IgD-negative memory B cell (primary cell): Measurements from ENCODE around the gene CD300E. TPM values are rescaled to one million over a fixed set of nuclear protein-coding genes. Genes with fewer than 3 reads are reported as not detected.
"Not testable (repeated sequence)": the region's sequence is repeated elsewhere in the genome, so short reads cannot be mapped to it uniquely, and the experiment has no call there.

Experiments
- H3K27ac Mint-ChIP-seq, 3 donors: one replicate each; pipeline ENCODE4 v1.8.0; 2020 to 2022; ENCODE audit warnings: mild to moderate bottlenecking in 3 of 3, mixed read lengths in 3 of 3, moderate library complexity in 1 of 3
- H3K27me3 Mint-ChIP-seq: one replicate; pipeline ENCODE4 v1.8.0; 2021; ENCODE audit warnings: mixed read lengths
- H3K36me3 Mint-ChIP-seq: one replicate; pipeline ENCODE4 v1.8.0; 2020; ENCODE audit warnings: mild to moderate bottlenecking, mixed read lengths
- H3K4me1 Mint-ChIP-seq, 3 donors: one replicate each; pipeline ENCODE4 v1.8.0; 2020 to 2022; ENCODE audit warnings: mixed read lengths in 3 of 3, mild to moderate bottlenecking in 1 of 3
- H3K4me3 Mint-ChIP-seq, 4 donors: one replicate each; pipeline ENCODE4 v1.8.0; 2020 to 2022; ENCODE audit warnings: mild to moderate bottlenecking in 4 of 4, mixed read lengths in 4 of 4, moderate library complexity in 3 of 4
- H3K9me3 Mint-ChIP-seq, 3 donors: one replicate each; pipeline ENCODE4 v1.8.0; 2020 to 2021; ENCODE audit warnings: mixed read lengths in 3 of 3, mild to moderate bottlenecking in 1 of 3
- polyA plus RNA-seq: library from polyadenylated mRNA; unstranded; fragments of 300-500 nt; fragmentation: Illumina TruSeq; gene quantifications from one replicate; pipeline ENCODE4 v1.2.3, GENCODE V29; 2021

Gene CD300E
- polyA plus RNA-seq, 1 donor from 2014 or later = 0.11 TPM

GRCh38 chr17:74642556-74642955 lies 19.0 kb upstream of the CD300E start:
- peaks cover 67 to 68% (median 68%) of the 10 kb centered on the region in 3 donors for H3K4me1 Mint-ChIP-seq

DNA sequence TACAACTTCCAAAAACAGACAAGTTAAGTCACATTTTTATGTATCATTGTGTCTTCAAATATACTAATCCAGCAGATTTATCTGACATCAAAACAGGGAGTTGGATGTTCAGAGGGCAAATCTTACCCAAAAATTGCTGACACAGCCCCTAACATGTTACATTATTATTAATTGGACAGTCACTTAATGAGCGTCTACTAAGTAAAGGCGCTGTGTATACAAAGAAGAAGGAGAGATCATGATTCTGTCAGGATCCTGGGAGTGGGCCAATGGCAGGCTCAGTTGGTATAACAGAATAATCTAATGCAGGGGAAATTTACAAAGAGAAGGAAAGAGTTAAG lies 18.4 kb upstream of the CD300E start:
- Mint-ChIP-seq H3K4me3 (peak overlapping the region; percentile 14 to 86 (median 67)), H3K27me3 (peaks cover 24% of the 10 kb centered on the region), H3K9me3 (peaks cover 0 to 1% (median 0%) of the 10 kb centered on the region in 3 donors), H3K27ac (peak overlapping the region; percentile 7 to 45 (median 27)), H3K36me3 (peaks cover 1% of the 10 kb centered on the region), H3K4me1 (peaks cover 67 to 71% (median 71%) of the 10 kb centered on the region in 3 donors)

More at GRCh38 chr17:74642556-74642955, 19.0 kb upstream of the CD300E start:
- peak overlapping the region in 1 of 3 donors; percentile 27 for H3K27ac Mint-ChIP-seq
- H3K9me3 Mint-ChIP-seq = peaks cover 0 to 1% (median 0%) of the 10 kb centered on the region in 3 donors
- peaks cover 26% of the 10 kb centered on the region for H3K27me3 Mint-ChIP-seq
- peak overlapping the region in 2 of 4 donors; percentile 12 to 86 for H3K4me3 Mint-ChIP-seq
- peaks cover 1% of the 10 kb centered on the region for H3K36me3 Mint-ChIP-seq

DNA sequence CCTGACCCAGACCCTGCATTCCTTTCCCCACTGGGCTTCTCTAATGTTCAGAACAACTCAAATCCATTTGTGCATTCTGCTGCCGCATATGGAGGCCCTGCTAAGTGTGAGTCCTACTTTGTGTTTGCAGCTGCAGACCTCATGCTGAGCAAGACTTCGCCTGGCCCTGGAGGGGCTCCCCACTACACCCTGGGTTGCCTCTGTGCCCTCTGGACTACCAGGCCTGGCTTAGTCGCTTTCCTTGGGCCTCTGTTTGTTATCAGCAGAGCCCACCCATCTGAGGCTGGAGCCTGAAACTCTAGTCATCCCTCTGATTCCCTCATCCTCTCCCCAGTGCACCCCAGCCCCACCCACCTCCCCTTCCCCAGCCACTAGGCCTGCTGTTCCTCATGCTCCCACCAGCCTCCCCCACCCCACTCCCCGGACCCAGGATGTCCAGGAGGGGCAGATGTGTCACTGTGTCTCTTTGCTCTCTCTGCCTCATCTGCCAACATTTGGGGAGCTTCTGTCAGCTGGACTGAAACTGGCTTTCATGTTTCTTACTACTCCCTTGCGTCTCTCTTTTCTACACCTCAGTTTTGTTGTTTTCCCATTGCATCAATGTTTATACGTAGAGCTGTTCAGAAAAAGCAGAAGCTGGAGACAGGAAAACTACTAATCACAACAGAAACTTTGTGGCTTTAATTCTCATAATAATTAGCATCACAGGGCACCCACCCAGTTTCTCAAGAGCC lies 17.9 kb upstream of the CD300E start:
- H3K4me3 Mint-ChIP-seq = peak overlapping the region; percentile 14 to 86 (median 67)
- peaks cover 23% of the 10 kb centered on the region for H3K27me3 Mint-ChIP-seq
- peaks cover 67 to 71% (median 70%) of the 10 kb centered on the region in 3 donors for H3K4me1 Mint-ChIP-seq
- H3K36me3 Mint-ChIP-seq = peaks cover 1% of the 10 kb centered on the region
- peak overlapping the region; percentile 7 to 45 (median 27) for H3K27ac Mint-ChIP-seq
- peaks cover 0 to 1% (median 0%) of the 10 kb centered on the region in 3 donors for H3K9me3 Mint-ChIP-seq

GRCh38 chr17:74639704-74640151 lies 16.2 kb upstream of the CD300E start:
- Mint-ChIP-seq H3K36me3 (no peaks in the 10 kb centered on the region), H3K27ac (peak overlapping the region in 1 of 3 donors; percentile 87), H3K27me3 (peaks cover 15% of the 10 kb centered on the region), H3K4me1 (peaks cover 56 to 59% (median 59%) of the 10 kb centered on the region in 3 donors), H3K9me3 (peaks cover 0 to 1% (median 0%) of the 10 kb centered on the region in 3 donors), H3K4me3 (peak overlapping the region; percentile 25 to 86 (median 72))

GRCh38 chr17:74637926-74638325 lies 14.4 kb upstream of the CD300E start:
- Mint-ChIP-seq H3K27me3 (peaks cover 9% of the 10 kb centered on the region), H3K36me3 (no peaks in the 10 kb centered on the region), H3K4me1 (peaks cover 43 to 55% (median 49%) of the 10 kb centered on the region in 3 donors), H3K9me3 (peaks cover 0 to 1% (median 0%) of the 10 kb centered on the region in 3 donors), H3K4me3 (peak overlapping the region in 2 of 4 donors; percentile 55 to 57), H3K27ac (no peak overlapping the region)

- no peak overlapping the region for H3K4me3 Mint-ChIP-seq
- H3K27me3 Mint-ChIP-seq = peaks cover 10% of the 10 kb centered on the region
- peaks cover 38 to 52% (median 45%) of the 10 kb centered on the region in 3 donors for H3K4me1 Mint-ChIP-seq
- H3K36me3 Mint-ChIP-seq = no peaks in the 10 kb centered on the region
- no peak overlapping the region for H3K27ac Mint-ChIP-seq
- H3K9me3 Mint-ChIP-seq = peaks cover 0 to 1% (median 0%) of the 10 kb centered on the region in 3 donors
Observed at GRCh38 chr17:74637265-74637664, 13.7 kb upstream of the CD300E start.

DNA sequence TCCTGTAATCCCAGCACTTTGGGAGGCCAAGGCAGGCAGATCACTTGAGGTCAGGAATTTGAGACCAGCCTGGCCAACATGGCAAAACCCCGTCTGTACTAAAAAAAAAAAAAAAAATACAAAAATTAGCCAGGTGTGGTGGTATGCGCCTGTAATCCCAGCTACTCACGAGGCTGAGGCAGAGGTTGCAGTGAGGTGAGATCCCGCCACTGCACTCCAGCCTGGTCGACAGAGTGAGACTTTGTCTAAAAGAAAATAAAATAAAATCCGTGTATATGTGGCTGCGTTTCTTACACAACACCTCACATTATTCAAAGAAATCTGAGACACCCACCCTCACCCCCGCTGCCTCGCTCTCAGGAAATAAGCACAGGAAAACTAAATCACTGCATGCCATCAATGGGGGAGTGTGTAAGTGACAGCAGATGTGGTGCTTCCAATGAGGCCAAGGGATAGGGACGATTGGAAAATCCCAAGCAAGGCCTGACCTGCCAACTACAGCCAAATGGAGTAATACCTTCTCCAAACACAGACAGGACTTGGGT lies 13.1 kb upstream of the CD300E start:
- not testable (repeated sequence) for H3K36me3 Mint-ChIP-seq, H3K9me3 Mint-ChIP-seq, H3K27ac Mint-ChIP-seq
- Mint-ChIP-seq H3K27me3 (peaks cover 10% of the 10 kb centered on the region), H3K4me3 (peak overlapping the region in 1 of 4 donors; percentile 55), H3K4me1 (peaks cover 38 to 52% (median 45%) of the 10 kb centered on the region in 3 donors)

- Mint-ChIP-seq H3K27me3 (peaks cover 10% of the 10 kb centered on the region), H3K4me3 (no peak overlapping the region), H3K36me3 (no peaks in the 10 kb centered on the region), H3K27ac (no peak overlapping the region), H3K4me1 (peaks cover 36 to 43% (median 37%) of the 10 kb centered on the region in 3 donors), H3K9me3 (peaks cover 0 to 1% (median 0%) of the 10 kb centered on the region in 3 donors)
Observed at GRCh38 chr17:74635418-74635817, 11.9 kb upstream of the CD300E start.

GRCh38 chr17:74633326-74633725 lies 9.8 kb upstream of the CD300E start:
- no peaks in the 10 kb centered on the region for H3K36me3 Mint-ChIP-seq
- H3K4me1 Mint-ChIP-seq = peaks cover 15 to 28% (median 24%) of the 10 kb centered on the region in 3 donors
- H3K9me3 Mint-ChIP-seq = peaks cover 0 to 3% (median 0%) of the 10 kb centered on the region in 3 donors
- H3K27me3 Mint-ChIP-seq = peaks cover 7% of the 10 kb centered on the region
- no peak overlapping the region for H3K27ac Mint-ChIP-seq
- no peak overlapping the region for H3K4me3 Mint-ChIP-seq

DNA sequence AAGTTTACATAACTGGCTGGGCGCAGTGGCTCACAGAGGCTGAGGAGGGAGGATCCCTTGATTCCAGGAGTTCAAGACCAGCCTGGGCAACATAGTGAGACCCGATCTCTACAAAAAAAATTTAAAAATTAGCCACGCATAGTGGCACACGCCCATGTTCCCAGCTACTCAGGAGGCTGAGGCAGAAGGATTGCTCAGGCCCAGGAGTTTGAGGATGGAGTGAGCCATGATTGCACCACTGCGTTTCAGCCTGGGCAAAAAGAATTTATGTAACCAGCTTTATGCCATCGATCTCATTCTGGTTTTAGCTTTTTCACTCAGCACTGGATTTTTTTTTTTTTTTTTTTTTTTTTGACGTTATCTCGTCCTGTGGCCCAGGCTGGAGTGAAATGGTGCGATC lies 9.1 kb upstream of the CD300E start:
- peaks cover 0 to 1% (median 0%) of the 10 kb centered on the region in 3 donors for H3K9me3 Mint-ChIP-seq
- H3K4me3 Mint-ChIP-seq = no peak overlapping the region
- no peaks in the 10 kb centered on the region for H3K36me3 Mint-ChIP-seq
- H3K4me1 Mint-ChIP-seq = peaks cover 9 to 22% (median 18%) of the 10 kb centered on the region in 3 donors
- peaks cover 3% of the 10 kb centered on the region for H3K27me3 Mint-ChIP-seq
- no peak overlapping the region for H3K27ac Mint-ChIP-seq

- H3K4me1 Mint-ChIP-seq = peaks cover 9 to 19% (median 15%) of the 10 kb centered on the region in 3 donors
- H3K27ac Mint-ChIP-seq = peak overlapping the region in 1 of 3 donors; percentile 75
- peaks cover 0 to 2% (median 1%) of the 10 kb centered on the region in 3 donors for H3K9me3 Mint-ChIP-seq
- no peaks in the 10 kb centered on the region for H3K36me3 Mint-ChIP-seq
- peaks cover 3% of the 10 kb centered on the region for H3K27me3 Mint-ChIP-seq
- peak overlapping the region in 3 of 4 donors; percentile 47 to 85 (median 70) for H3K4me3 Mint-ChIP-seq
Observed at GRCh38 chr17:74631468-74632450, 8.2 kb upstream of the CD300E start.

DNA sequence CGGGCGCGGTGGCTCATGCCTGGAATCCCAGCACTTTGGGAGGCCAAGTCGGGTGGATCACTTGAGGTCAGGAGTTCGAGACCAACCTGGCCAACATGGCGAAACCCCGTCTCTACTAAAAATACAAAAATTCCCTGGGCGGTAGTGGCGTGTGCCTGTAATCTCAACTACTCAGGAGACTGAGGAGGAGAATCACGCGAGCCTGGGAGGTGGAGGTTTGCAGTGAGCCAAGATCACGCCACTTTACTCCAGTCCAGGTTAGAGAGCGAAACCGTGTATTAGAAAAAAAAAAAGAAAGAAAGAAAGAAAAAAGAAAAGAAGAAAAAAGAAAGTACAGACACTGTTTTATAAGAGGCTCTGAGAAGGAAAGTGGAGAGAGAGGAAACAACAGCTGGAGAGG lies 6.7 kb upstream of the CD300E start:
- H3K27ac Mint-ChIP-seq, H3K27me3 Mint-ChIP-seq, H3K9me3 Mint-ChIP-seq, H3K36me3 Mint-ChIP-seq: not testable (repeated sequence)
- Mint-ChIP-seq H3K4me1 (peaks cover 9 to 19% (median 15%) of the 10 kb centered on the region in 3 donors), H3K4me3 (peak overlapping the region in 1 of 4 donors; percentile 28)

- Mint-ChIP-seq H3K9me3 (peaks cover 0 to 11% (median 1%) of the 10 kb centered on the region in 3 donors), H3K4me3 (no peak overlapping the region), H3K4me1 (peaks cover 0 to 5% (median 4%) of the 10 kb centered on the region in 3 donors), H3K27me3 (peaks cover 7% of the 10 kb centered on the region), H3K36me3 (no peaks in the 10 kb centered on the region), H3K27ac (no peak overlapping the region)
Observed at GRCh38 chr17:74625661-74626060, 2.1 kb upstream of the CD300E start.

DNA sequence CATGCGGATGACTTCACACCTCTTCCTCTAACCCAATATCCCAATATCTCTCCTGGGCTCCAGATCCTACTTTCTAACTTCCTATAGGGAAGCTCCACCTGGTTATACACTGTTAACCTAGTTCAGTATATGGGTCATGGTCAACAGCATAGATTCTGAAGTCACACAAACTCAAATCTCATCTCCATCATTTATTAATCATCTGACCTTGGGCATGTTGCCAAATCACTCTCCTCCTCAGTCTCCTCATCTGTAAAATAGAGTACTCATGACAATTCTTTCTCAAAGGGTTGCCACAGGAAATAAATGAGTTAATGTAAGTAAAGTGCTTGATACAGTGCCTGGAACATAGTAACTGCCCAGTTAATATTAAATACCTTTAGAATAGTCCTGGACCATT lies 593 bp upstream of the CD300E start:
- Mint-ChIP-seq H3K4me3 (no peak overlapping the region), H3K27ac (no peak overlapping the region), H3K9me3 (peaks cover 0 to 11% (median 0%) of the 10 kb centered on the region in 3 donors)

More for the DNA sequence above, 593 bp upstream of the CD300E start:
- no peaks in the 10 kb centered on the region for H3K36me3 Mint-ChIP-seq
- peaks cover 11% of the 10 kb centered on the region for H3K27me3 Mint-ChIP-seq
- peaks cover 0 to 3% (median 2%) of the 10 kb centered on the region in 3 donors for H3K4me1 Mint-ChIP-seq
